OCI-M2 (cell line): ENCODE measurements around the gene PDGFRB.

Source experiments
- DNase-seq: peaks from one replicate; lab custom pipeline; 2025; ENCODE audit not compliant: unreplicated experiment; lab: John Stamatoyannopoulos, UW

PDGFRB gene

GRCh38 chr5:150155258-150156026 lies at the start of gene PDGFRB:
PDGFRB (minus strand) TSS chr5:150155845; CDS start chr5:150137047, 18,798 bp downstream.
- DNase-seq: no peak

DNA sequence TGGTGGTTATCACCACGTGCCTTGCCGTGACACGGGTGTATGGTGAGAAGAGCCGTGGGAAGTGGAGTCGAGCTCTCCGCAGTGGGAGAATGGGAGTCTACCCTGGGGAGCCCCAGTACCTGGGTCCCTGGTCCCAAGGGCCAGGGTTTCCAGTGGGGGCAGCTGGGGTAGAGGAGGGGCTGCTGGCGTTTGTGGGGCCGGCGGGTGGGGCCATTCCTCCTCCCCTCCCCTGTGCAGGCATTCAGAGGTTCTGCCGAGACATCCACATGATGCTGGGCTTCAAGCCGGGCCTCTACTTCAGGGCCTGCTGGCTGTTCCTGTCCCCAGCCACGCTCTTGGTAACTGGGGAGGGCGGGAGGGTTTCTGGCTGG lies 48.9 kb upstream of the PDGFRB start:
- no peak for DNase-seq

DNA sequence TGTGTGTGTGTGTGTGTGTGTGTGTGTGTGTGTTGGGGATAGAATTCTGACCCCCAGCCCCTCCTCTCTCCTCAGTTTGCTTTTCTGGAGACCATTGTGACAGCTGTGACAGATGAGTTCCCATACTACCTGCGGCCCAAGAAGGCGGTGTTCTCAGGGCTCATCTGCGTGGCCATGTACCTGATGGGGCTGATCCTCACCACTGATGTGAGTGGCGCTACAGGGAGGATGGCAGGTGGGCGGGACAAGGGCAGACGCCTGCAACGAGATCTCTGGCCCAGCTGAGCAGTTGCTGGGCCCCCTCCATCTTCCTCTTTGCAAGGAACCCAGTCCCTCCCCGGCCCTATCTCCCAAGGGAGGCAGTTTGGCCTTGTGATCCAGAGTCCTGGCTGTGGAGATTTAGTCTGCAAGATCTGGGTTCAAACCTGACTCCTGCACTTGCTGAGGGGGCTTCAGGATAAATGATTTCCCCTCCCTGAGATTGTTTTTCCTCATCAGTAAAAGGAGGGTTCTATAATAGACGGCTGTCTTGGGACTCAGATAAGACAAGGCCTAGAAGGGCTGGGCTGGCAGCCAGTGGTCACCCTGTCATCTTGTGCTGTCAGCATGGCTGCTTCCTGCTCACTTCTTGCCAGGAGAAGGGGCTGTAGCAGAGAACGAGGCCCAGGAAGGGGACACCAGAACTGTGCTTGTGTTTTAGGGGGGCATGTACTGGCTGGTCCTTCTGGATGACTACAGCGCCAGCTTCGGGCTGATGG lies 48.4 kb upstream of the PDGFRB start:
- DNase-seq: no peak

DNA sequence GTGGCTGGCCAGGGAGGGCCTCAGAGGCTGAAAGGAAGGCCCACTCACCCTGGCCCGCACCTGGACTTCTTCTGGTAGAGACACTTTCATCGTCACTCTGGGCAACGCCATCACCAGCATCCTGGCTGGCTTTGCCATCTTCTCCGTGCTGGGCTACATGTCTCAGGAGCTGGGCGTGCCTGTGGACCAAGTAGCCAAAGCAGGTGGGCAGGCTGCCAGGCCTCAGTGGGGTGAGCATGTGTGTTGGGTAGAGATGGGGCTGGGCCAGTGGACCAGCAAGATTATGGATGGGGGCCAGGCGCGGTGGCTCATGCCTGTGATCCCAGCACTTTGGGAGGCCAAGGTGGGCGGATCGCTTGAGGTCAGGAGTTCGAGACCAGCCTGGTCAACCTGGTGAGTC lies 46.9 kb upstream of the PDGFRB start:
- DNase-seq: no peak

GRCh38 chr5:150197476-150197875 lies 41.8 kb upstream of the PDGFRB start:
- DNase-seq: no peak

DNA sequence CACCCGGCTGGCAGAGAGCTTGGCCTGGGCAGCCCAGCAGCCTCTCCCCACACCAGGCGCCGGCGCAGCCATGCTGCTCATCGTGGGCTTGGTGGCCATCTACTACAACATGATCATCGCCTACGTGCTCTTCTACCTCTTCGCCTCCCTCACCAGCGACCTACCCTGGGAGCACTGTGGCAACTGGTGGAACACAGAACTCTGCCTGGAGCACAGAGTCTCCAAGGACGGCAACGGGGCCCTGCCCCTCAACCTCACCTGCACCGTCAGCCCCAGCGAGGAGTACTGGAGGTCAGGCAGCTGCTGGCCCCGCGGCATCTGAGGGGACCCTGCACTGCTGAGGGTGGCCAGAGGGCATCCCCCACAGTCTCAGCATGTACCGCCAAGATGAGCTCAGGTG lies 41.3 kb upstream of the PDGFRB start:
- no peak for DNase-seq

GRCh38 chr5:150196514-150196913 lies 40.9 kb upstream of the PDGFRB start:
- DNase-seq: no peak

GRCh38 chr5:150195736-150196485 lies 40.3 kb upstream of the PDGFRB start:
- no peak for DNase-seq

DNA sequence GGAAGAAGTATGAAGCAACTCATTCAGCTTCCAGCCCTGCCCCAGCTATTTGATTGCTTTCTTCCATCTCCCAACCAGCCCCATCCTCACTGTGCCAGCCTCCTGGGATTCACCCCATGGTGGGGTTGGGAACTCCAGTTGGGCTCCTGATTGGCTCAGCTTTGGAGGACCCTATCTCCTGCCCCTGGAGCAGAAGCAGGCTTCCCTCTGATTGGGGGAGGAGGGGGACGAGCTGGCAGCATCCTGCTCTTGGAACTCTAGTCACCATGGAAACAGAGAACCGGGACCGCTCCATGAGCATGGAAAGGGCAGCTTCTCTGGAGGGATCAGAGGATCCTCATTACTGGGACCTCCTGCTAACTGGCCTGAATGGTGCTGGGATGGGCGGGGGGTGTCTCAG lies 36.8 kb upstream of the PDGFRB start:
- no peak for DNase-seq

DNA sequence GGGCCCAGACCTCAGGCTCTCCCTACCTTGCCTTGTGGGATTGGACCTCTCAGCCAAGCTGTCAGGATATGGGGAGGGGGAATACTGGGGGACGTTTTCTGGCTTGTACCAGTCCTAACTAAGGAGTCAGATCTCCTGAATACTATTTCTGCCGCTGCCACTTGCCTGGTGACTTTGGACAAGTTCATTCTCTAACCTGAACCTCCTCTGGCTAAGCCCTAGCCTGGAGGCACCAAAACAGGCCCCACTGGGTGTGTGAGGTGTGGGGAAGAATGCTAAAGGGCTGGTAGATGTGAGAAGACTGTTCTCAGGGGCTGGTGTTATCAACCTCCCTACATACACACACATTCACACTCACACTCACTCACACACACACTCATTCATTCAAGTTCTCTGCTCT lies 35.3 kb upstream of the PDGFRB start:
- DNase-seq: no peak

GRCh38 chr5:150190503-150190979 lies 34.9 kb upstream of the PDGFRB start:
- no peak for DNase-seq

GRCh38 chr5:150189728-150190502 lies 34.3 kb upstream of the PDGFRB start, which contains the start of gene SLC6A7:
SLC6A7 (plus strand) TSS chr5:150190062; CDS start chr5:150190328, 266 bp downstream.
- DNase-seq: no peak

GRCh38 chr5:150189326-150189725 lies 33.7 kb upstream of the PDGFRB start:
- DNase-seq: no peak

GRCh38 chr5:150188146-150188842 lies 32.6 kb upstream of the PDGFRB start:
- no peak for DNase-seq

DNA sequence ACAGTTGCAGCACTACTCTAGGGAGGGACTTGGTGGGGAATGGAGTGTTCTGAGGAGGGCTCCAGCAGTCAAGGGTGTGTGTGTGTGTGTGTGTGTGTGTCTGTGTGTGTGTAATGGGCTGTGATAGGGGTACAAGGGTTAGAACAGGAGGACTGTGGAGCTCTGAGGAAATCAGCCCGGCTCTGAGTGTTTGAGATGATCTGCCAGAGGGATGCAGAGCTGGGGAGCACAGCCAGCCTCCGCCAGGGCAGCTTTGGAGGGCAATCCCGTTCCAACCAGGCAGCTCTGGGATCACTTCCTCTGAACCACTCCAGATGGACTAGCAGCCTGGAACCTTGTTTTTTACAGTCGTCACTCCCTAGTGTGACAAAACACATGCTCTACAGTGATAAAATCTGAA lies 31.3 kb upstream of the PDGFRB start:
- DNase-seq: no peak

- no peak for DNase-seq
Observed at GRCh38 chr5:150186137-150186536, 30.5 kb upstream of the PDGFRB start.

- no peak for DNase-seq
Observed at GRCh38 chr5:150184990-150185912, 29.6 kb upstream of the PDGFRB start.

DNA sequence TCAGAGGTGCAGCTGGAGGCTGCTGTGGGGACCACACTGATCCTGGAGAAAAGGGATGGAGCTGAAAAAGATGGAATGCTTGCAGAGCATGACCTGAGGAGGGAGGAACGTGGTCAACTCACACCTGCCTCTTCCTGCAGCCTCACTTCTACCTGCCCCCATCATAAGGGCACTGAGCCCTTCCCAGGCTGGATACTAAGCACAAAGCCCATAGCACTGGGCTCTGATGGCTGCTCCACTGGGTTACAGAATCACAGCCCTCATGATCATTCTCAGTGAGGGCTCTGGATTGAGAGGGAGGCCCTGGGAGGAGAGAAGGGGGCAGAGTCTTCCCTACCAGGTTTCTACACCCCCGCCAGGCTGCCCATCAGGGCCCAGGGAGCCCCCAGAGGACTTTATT lies 28.4 kb upstream of the PDGFRB start:
- no peak for DNase-seq

DNA sequence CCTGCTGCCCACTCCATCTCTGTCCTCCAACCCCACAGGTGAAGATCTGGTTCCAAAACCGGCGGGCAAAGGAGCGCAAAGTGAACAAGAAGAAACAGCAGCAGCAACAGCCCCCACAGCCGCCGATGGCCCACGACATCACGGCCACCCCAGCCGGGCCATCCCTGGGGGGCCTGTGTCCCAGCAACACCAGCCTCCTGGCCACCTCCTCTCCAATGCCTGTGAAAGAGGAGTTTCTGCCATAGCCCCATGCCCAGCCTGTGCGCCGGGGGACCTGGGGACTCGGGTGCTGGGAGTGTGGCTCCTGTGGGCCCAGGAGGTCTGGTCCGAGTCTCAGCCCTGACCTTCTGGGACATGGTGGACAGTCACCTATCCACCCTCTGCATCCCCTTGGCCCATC lies 27.8 kb upstream of the PDGFRB start:
- no peak for DNase-seq
